HG02840 (cell line): ENCODE measurements around the gene KIF27.
"Not testable (repeated sequence)": the region's sequence is repeated elsewhere in the genome, so short reads cannot be mapped to it uniquely, and the experiment has no call there.

Source experiments
- ATAC-seq: cut with Tn5 transposase; IDR thresholded peaks from one replicate; pipeline ENCODE4 v1.9.1; 2021; ENCODE audit warnings: mild to moderate bottlenecking, moderate library complexity, moderate number of reproducible peaks; ENCODE audit not compliant: unreplicated experiment, low FRiP score

Gene KIF27, protein sequence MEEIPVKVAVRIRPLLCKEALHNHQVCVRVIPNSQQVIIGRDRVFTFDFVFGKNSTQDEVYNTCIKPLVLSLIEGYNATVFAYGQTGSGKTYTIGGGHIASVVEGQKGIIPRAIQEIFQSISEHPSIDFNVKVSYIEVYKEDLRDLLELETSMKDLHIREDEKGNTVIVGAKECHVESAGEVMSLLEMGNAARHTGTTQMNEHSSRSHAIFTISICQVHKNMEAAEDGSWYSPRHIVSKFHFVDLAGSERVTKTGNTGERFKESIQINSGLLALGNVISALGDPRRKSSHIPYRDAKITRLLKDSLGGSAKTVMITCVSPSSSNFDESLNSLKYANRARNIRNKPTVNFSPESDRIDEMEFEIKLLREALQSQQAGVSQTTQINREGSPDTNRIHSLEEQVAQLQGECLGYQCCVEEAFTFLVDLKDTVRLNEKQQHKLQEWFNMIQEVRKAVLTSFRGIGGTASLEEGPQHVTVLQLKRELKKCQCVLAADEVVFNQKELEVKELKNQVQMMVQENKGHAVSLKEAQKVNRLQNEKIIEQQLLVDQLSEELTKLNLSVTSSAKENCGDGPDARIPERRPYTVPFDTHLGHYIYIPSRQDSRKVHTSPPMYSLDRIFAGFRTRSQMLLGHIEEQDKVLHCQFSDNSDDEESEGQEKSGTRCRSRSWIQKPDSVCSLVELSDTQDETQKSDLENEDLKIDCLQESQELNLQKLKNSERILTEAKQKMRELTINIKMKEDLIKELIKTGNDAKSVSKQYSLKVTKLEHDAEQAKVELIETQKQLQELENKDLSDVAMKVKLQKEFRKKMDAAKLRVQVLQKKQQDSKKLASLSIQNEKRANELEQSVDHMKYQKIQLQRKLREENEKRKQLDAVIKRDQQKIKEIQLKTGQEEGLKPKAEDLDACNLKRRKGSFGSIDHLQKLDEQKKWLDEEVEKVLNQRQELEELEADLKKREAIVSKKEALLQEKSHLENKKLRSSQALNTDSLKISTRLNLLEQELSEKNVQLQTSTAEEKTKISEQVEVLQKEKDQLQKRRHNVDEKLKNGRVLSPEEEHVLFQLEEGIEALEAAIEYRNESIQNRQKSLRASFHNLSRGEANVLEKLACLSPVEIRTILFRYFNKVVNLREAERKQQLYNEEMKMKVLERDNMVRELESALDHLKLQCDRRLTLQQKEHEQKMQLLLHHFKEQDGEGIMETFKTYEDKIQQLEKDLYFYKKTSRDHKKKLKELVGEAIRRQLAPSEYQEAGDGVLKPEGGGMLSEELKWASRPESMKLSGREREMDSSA (N-terminal part only)

DNA sequence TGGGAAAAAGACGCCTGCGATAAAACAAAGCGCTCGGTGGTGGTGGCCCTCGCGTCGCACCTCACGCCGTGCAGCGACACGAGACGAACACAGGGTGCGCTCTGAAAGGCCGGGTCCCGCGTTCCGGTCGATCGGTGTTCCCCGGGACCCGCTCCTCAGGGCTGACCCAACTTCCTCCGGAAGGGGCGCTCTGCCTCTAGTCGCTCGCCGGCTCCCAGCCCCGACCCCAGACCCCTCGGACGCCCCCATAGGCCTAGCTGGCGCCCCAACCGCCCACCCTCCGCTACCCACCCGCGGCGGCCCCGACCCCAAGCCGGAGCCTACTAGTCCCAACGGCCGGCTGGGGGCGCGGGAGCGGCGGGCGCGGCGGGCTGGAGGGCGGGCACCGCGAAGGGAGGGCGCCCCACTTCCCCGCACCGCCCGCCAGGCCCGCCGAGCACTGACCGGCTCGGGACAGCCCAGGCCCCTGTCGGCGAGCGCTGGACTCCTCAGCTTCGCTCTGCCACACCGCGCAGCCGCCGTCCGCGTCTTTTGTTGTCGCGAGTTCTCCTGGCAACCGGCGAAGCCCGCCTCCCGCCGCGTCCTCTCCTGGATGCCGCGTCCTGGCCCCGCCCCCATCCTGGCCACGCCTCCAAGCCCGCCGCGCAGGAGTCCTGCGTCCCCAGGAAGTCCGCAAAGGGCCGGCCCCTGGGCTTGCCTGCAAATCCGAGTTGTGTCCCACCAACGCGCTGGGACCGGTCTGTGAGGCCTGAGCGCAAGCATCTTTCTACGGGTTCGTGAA, at the start of gene KIF27:
Gene KIF27 (minus strand): TSS at position 506 of the 781 bp plus-strand sequence. CDS start 5,841 bp downstream, outside the sequence.
- ATAC-seq: peak; percentile 97

DNA sequence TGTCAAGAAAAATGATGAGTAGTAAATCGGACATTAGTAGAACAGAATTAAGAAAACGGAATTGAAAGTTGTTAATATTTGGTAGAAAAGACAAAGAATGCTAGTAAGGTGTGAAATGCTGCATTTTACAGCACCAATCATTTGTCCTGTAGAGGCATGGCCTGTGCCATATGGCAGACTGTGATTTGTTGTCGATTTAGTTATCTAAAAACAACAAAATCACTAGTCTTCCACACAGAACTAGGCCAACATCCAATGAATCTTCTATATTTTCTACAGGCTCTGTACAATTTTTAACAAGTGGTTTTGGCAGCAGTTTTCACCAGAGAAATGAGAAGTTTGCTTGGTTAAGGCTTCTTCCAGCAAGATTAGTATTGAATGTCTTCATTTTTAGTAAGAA, 48.4 kb upstream of the KIF27 start:
- no peak for ATAC-seq

- no peak for ATAC-seq
These were observed 45.8 kb upstream of the KIF27 start for GRCh38 chr9:83967073-83967472.

GRCh38 chr9:83966209-83966582, 45.0 kb upstream of the KIF27 start:
- no peak for ATAC-seq

- no peak for ATAC-seq
These were observed 44.3 kb upstream of the KIF27 start for GRCh38 chr9:83965350-83966208.

- no peak for ATAC-seq
These were observed 43.7 kb upstream of the KIF27 start for GRCh38 chr9:83964973-83965349.

DNA sequence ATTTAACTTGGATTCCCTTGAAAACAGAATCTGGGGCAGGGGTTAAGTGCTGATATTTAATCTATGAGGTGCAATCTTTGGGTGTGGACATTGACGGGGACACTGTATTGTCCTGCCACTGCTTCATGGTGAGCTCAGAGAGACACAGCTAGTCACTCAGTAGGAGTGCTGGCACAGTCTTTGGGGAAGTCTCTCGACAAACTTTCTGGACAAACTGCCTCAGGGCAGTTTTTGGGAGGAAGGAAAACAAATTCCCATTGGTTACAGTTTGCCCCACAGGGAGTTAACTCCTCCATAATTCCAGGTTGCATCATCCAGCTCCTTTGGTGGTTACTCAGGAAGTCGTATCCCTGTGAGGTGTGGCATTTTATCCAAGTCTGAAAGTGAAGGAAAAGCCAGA, 40.9 kb upstream of the KIF27 start:
- no peak for ATAC-seq

DNA sequence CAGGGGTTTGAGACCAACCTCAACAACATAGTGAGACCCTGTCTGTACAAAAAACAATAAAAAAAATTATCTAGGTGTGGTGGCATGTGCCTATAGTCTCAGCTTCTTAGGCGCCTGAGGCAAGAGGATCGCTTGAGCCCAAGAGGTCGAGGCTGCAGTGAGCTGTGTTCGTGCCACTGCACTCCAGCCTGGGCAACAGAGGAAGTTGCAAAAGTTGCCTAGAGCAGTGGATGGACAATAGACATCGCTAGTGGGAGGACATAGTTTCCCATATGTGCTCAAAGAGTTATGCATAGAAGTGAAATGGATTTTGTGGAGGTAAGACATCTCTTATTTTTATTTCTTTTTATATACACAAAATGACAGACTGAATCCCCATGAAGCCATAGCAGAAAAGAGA, 39.8 kb upstream of the KIF27 start:
- no peak for ATAC-seq

DNA sequence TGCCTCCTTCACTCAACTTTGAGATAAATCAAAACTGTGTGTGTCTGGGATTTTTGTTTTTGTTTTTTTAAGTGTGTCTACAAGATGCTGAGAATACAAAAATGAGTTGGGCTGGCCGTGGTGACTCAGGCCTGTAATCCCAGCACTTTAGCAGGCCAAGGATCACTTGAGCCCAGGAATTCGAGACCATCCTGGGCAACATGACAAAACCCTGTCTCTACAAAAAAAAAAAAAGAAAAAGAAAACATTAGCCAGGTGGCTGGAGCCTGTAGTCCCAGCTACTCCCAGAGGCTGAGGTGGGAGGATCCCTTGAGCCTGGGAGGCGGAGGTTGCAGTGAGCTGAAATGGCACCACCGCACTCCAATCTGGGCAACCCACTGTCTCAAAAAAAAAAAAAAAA, 37.8 kb upstream of the KIF27 start:
- no peak for ATAC-seq

DNA sequence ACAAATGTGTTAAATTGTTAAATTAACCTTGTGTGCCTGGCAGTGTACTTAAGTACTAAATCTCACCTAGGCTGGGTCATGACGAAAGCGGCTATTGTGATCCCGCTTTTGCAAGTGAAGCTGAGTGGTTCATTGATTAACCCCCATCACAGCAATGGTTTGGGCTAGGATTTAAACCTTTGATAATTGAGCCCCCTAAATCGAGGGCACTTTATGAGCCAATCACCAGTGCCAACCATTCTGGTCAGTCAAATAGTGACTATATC, 35.9 kb upstream of the KIF27 start:
- no peak for ATAC-seq

DNA sequence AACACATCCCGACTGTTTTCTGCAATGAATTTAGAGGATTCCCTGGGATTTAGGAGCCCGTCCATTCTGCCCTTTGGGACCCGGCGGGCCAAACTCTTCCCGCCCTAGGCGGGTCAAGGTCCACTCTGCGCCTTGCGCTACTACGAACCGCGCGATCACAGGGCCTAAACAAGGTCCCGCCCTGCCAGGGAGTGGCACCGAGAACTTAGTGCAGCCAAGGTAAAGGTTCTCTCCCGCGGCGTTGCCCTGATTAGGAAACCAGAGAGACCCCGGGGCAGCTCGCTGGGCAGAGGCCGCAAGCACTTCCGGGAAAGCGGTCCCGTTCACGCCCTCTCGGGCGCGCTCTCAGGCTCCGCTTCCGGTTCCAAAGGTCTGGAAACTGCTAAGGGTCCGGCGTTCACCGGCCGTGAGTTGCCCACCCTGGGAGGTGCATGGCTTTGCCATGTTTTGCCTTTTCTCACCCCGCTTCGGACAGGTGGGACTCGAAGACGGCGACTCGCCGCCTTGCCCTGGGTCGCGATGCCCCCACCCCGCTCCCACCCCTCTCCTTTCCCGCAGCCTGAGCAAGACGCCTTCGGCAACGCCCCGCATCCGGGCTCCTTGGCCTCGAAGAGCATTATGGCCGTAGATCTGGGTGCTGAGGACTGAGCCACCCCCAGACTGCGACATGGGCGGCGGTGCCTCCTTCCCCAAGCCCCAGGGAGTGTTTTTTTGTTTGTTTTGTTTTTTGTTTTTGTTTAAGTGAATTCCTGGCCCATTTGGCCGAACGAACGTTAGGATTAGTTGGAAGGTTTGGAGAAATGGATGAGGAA, 35.4 kb upstream of the KIF27 start:
- ATAC-seq: peak; percentile 83

DNA sequence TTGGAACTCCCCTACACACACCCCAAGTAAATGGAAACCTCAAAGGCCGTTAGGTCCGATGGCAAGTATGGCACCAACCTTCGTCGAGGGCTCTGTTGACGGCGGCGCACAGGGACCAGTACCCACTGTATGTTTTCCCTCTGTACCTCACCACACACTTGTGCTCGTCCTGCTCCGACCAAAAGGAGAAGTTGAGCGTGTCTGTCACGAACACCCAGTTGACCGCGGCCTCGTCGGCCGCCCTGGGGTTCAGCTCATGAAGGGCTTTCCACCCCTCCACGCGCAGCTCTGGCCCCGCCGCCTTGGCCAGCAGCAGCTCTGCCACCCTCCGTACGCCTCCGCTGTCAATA, 34.8 kb upstream of the KIF27 start:
- ATAC-seq: peak; percentile 44

- ATAC-seq: not testable (repeated sequence)
These were observed 26.9 kb upstream of the KIF27 start for GRCh38 chr9:83948096-83948495.

GRCh38 chr9:83940590-83941303, 19.5 kb upstream of the KIF27 start:
- no peak for ATAC-seq

DNA sequence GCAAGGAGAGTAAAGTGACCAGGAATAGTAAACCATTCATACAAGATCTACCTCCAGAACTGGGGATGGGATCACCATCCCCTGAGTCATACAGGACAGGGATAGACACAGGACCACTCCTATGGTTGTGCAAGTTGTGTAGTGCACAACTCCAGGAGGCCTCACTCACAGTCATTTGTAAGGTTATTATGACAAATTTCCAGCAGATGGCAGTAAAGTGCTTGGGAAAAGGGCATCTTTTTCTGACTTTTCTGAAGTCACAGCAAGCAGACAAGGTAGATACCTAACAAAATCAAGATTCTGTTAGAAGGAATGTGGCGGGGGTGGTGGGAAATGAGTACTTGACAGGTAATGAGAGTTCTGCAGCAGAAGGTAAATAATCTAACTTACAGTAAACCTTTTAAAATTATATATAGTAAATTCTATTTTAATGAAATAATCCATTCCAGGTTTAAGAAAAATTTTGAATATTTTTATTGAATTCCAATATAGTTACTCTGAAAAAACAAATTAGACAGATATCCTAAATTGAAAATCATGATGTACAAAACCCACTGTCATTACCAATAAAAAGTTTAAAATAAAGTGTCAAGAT, 16.7 kb upstream of the KIF27 start:
- no peak for ATAC-seq

DNA sequence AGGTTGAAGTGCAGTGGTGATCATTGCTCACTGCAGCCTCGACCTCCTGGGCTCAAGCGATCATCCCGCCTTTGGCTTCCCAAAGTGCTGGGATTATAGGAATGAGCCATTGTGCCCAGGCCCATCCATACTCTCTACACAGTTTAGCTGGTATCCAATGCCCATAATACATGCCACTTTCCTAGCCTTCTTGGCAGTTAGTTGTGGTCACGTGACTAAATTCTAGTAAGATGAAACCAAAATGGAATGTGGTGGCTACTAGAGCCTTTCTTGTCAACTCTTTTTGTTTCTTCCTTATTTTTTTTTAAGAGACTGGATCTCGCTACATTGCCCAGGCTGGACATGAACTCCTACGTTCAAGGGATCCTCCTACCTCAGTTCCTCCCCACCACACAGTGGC, 15.3 kb upstream of the KIF27 start:
- ATAC-seq: no peak

- ATAC-seq: no peak
These were observed 14.2 kb upstream of the KIF27 start for GRCh38 chr9:83935276-83935935.
